Tibial artery (tissue), 4 donors: ENCODE measurements around the gene GNG2.
"Not testable (repeated sequence)": the region's sequence is repeated elsewhere in the genome, so short reads cannot be mapped to it uniquely, and the experiment has no call there.

Experiments
- DNase-seq, 2 donors: peaks; one replicate each; pipeline ENCODE4 v3.0.0-alpha.2; 2019
- H3K27ac ChIP-seq, 2 donors: fragments of 200-600 bp; sonication (generic) in 1 of 2; 1 replicate in 1 of 2; 2 replicates in 1 of 2; pipeline ENCODE4 v1.5.1; 2018 to 2019; ENCODE audit warnings: mild to moderate bottlenecking in 1 of 2
- H3K27me3 ChIP-seq, 2 donors: fragments of 200-600 bp; sonication (generic) in 1 of 2; one replicate each; pipeline versions ENCODE4 v1.5.1 to v1.6.0; 2016 to 2019
- H3K36me3 ChIP-seq, 3 donors: fragments of 200-600 bp; sonication (generic) in 2 of 3; one replicate each; pipeline ENCODE4 v1.5.1; 2016 to 2019; ENCODE audit warnings: mild to moderate bottlenecking in 2 of 3
- H3K4me1 ChIP-seq, 4 donors: fragments of 200-600 bp; sonication (generic) in 2 of 4; 1 replicate in 3 of 4; 2 replicates in 1 of 4; pipeline ENCODE4 v1.5.1; 2016 to 2019
- H3K4me3 ChIP-seq, 2 donors: fragments of 200-600 bp; sonication (generic) in 1 of 2; 1 replicate in 1 of 2; 2 replicates in 1 of 2; pipeline ENCODE4 v1.5.1; 2018 to 2019; ENCODE audit warnings: mild to moderate bottlenecking in 2 of 2
- H3K9me3 ChIP-seq, 3 donors: fragments of 200-600 bp; sonication (generic) in 1 of 3; one replicate each; pipeline ENCODE4 v1.5.1; 2016 to 2019
- CTCF ChIP-seq, 2 experiments: fragments of 200-600 bp in 1 of 2; fragments of 450-650 bp in 1 of 2; IDR thresholded peaks; one replicate each; pipeline ENCODE4 v1.5.1; 2017 to 2019; ENCODE audit warnings: antibody characterized with exemption in 2 of 2, mild to moderate bottlenecking in 1 of 2, moderate library complexity in 1 of 2
- intact Hi-C: fragments of 100-400 bp; cut with DNase I; formaldehyde crosslinking; loops from one replicate; pipeline ENCODE4 v1.15.0; 2023; ENCODE audit warnings: low total_unique reads

The GNG2 gene

DNA sequence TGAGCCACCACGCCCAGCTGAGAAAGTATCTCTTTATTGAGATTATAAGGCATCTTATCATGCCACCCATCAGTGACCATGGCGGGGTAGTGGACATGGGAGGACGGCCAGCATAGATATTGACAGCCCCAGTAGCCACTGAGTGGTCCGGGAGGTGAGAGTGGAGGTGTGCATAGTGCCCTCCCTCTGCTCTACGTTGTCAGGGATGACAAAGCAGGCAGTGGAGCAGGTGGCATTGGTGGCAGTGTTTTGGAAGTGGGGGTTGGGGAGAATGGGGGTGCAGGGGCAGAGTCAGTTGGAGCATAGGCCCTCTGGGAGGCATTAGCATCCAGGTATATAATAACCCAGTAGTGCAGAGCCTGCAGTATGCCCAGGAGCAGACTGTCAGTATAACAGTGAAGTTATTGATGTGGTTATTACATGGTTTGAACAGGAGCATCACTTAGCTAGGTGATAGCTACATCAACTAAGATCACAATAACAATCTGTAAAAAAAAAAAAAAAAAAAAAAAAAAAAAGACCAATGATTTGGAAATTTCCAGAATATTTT lies 41.1 kb downstream of the GNG2 start:
- intact Hi-C loops = no loop called here
- Histone ChIP-seq H3K27me3 (no peaks in the 10 kb centered on the region), H3K27ac (no peak overlapping the region), H3K9me3 (no peaks in the 10 kb centered on the region), H3K4me1 (no peaks in the 10 kb centered on the region), H3K4me3 (no peak overlapping the region), H3K36me3 (no peaks in the 10 kb centered on the region)
- TF ChIP-seq CTCF (IDR thresholded peaks at IDR 0.05) = no peak
- DNase-seq = no peak

DNA sequence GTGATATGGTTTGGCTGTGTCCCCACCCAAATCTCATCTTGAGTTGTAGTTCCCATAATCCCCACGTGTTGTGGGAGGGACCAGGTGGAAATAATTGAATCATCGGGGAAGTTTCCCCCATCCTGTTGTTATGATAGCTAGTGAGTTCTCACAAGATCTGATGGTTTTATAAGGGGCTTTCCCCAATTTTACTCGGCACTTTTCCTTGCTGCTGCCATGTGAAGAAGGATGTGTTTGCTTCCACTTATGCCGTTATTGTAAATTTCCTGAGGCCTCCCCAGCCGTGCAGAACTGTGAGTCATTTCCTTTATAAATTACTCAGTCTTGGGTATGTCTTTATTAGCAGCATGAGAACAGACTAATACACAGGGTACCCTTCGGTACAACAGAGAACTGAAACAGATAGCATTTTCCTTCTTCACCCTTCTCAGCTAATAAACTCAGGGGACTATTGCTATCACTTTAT lies 45.3 kb downstream of the GNG2 start:
- H3K9me3 ChIP-seq, DNase-seq, H3K27ac ChIP-seq, H3K4me1 ChIP-seq, intact Hi-C loops, H3K4me3 ChIP-seq, H3K27me3 ChIP-seq, H3K36me3 ChIP-seq: not testable (repeated sequence)

DNA sequence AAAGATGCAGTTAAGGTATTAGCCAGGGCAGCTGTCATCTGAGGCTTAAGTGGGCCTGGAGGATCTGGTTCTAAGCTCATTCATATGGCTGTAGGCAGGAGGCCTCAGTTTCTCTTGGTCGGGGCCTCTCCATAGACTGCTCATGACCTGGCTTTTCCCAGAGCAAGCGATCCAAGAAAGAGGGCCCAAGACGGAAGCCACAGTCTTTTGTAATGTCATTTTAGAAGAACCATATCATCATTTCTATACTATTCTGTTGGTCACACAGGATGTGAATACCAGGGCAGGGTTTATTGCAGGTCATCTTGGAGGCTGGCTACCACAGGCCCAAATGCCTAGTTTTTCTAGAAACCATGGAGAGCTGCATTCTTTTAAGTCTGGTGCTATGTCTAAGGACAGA lies 47.7 kb downstream of the GNG2 start:
- H3K36me3 ChIP-seq = no peaks in the 10 kb centered on the region
- H3K4me1 ChIP-seq = no peaks in the 10 kb centered on the region
- no peak overlapping the region for H3K27ac ChIP-seq
- no peak for TF ChIP-seq CTCF (IDR thresholded peaks at IDR 0.05)
- H3K27me3 ChIP-seq = no peaks in the 10 kb centered on the region
- no peak overlapping the region for H3K4me3 ChIP-seq
- intact Hi-C loops = no loop called here
- no peak for DNase-seq
- H3K9me3 ChIP-seq = no peaks in the 10 kb centered on the region

DNA sequence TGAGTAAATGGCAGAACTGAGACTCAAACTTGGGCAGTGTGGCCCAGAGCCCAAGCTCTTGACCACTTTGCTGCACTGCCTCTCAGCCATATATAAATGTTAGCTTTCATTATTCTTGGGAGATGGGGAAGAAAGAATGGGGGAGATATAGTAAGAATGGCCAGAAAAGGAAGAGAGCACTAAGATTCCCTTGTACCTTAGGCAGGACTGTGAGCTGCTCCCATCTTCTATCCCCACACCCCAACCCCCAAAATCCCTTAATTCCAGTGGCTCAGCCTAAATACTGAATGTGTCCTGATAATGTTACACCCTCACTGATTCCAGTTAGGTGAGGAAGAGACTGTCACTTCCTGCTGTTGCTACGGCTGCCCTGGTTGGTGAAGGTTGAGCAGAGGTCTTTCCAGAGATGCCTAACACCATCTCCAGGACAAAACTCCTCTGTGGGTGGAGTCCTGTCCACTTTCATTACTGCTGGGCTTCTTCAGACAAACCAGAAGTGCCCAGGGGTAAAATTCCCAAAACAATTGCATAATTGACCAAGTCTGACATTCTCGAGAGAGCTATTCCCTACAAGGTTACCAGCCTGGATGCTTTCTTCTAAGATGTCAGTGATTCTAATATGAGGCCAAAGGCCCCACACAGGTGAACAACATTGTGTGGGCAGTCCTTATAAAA lies 51.8 kb downstream of the GNG2 start:
- H3K36me3 ChIP-seq = no peaks in the 10 kb centered on the region
- DNase-seq = no peak
- intact Hi-C loops = no loop called here
- H3K27me3 ChIP-seq = no peaks in the 10 kb centered on the region
- no peak overlapping the region for H3K27ac ChIP-seq
- no peaks in the 10 kb centered on the region for H3K9me3 ChIP-seq
- no peak for TF ChIP-seq CTCF (IDR thresholded peaks at IDR 0.05)
- H3K4me3 ChIP-seq = no peak overlapping the region
- H3K4me1 ChIP-seq = no peaks in the 10 kb centered on the region

- intact Hi-C loops = no loop called here
- no peaks in the 10 kb centered on the region for H3K4me1 ChIP-seq
Observed at GRCh38 chr14:51914310-51914709, 53.9 kb downstream of the GNG2 start.

More at GRCh38 chr14:51914310-51914709, 53.9 kb downstream of the GNG2 start:
- H3K27me3 ChIP-seq = no peaks in the 10 kb centered on the region
- no peak overlapping the region for H3K27ac ChIP-seq
- no peaks in the 10 kb centered on the region for H3K36me3 ChIP-seq
- H3K4me3 ChIP-seq = no peak overlapping the region
- H3K9me3 ChIP-seq = no peaks in the 10 kb centered on the region
- no peak for DNase-seq
- TF ChIP-seq CTCF (IDR thresholded peaks at IDR 0.05) = no peak
